Kidney (tissue), 14 donors: Measurements from ENCODE around the gene GFOD1. TPM values are rescaled to one million over a fixed set of nuclear protein-coding genes. Genes with fewer than 3 reads are reported as not detected.

Source experiments
- DNase-seq, 5 donors: peaks; one replicate each; pipeline ENCODE4 v3.0.0-alpha.2; 2013 to 2020
- FAIRE-seq: peaks from 2 replicates; lab custom pipeline; 2012; peaks lifted over from hg19 to GRCh38; lab: Jason Lieb, UNC
- H3K27ac ChIP-seq, 2 donors: one replicate each; pipeline ENCODE4 v1.7.0; 2013; ENCODE audit warnings: low read depth in 2 of 2, low read length in 2 of 2, inconsistent platforms in 1 of 2
- H3K27me3 ChIP-seq: one replicate; pipeline ENCODE4 v1.7.1; 2013; ENCODE audit warnings: low read length, inconsistent platforms; ENCODE audit not compliant: control insufficient read depth, insufficient read depth
- H3K36me3 ChIP-seq, 3 donors: one replicate each; pipeline versions ENCODE4 v1.7.0 to v1.7.1; 2013; ENCODE audit warnings: low read length in 3 of 3, control low read depth in 1 of 3, inconsistent platforms in 1 of 3; ENCODE audit not compliant: insufficient read depth in 3 of 3, control insufficient read depth in 2 of 3
- H3K4me1 ChIP-seq, 3 donors: one replicate each; pipeline versions ENCODE4 v1.7.0 to v1.7.1; 2013; ENCODE audit warnings: low read length in 3 of 3, inconsistent platforms in 1 of 3, low read depth in 1 of 3; ENCODE audit not compliant: control insufficient read depth in 2 of 3, insufficient read depth in 2 of 3
- H3K4me3 ChIP-seq, 3 donors: one replicate each; pipeline versions ENCODE4 v1.7.0 to v1.8.1; 2013; ENCODE audit warnings: low read length in 3 of 3, control low read depth in 1 of 3, inconsistent platforms in 1 of 3
- H3K9ac ChIP-seq, 3 donors: one replicate each; pipeline versions ENCODE4 v1.7.0 to v1.7.1; 2013; ENCODE audit warnings: low read length in 3 of 3, control low read depth in 1 of 3, inconsistent platforms in 1 of 3
- H3K9me3 ChIP-seq, 3 donors: one replicate each; pipeline versions ENCODE4 v1.7.0 to v1.7.1; 2013; ENCODE audit warnings: low read length in 3 of 3, control low read depth in 1 of 3, inconsistent platforms in 1 of 3; ENCODE audit not compliant: control insufficient read depth in 2 of 3, insufficient read depth in 1 of 3
- CTCF ChIP-seq: IDR thresholded peaks from 3 replicates; pipeline ENCODE4 v1.5.1; 2012; ENCODE audit warnings: mild to moderate bottlenecking, moderate library complexity, borderline replicate concordance; ENCODE audit not compliant: insufficient read depth; ENCODE audit errors: extremely low read depth
- intact Hi-C: fragments of 100-400 bp; cut with DNase I; formaldehyde crosslinking; loops from one replicate; pipeline ENCODE4 v1.11.1; 2022
- polyA plus RNA-seq: library from polyadenylated mRNA; stranded (reverse); fragments of 350-450 nt; fragmentation: Illumina TruSeq; extraction: RNeasy Lipid Tissue Mini Kit (QIAGEN cat#74804); gene quantifications from one replicate; pipeline ENCODE4 v1.2.3, GENCODE V29; 2014; ENCODE audit warnings: low read depth, low replicate concordance; ENCODE audit not compliant: insufficient read depth
- total RNA-seq: library from RNA; stranded (reverse); fragmentation: NEBNext Ultra II Directional; extraction: Animal tissue kit (Norgen Biotek cat#: 25700); gene quantifications from one replicate; pipeline ENCODE4 v1.2.1, GENCODE V29; 2021
- donor health status: control.
- donor health status: control.
- donor health status: control.
- donor health status: control.
- donor health status: control.
- donor health status: DM: yes; HTN: yes; CAD: no.
- donor health status: Normal renal cell carcinoma (clear cell type).

The GFOD1 gene
- total and polyA plus RNA-seq, 2 donors from 2014 or later = 2.1 to 14.6 TPM

DNA sequence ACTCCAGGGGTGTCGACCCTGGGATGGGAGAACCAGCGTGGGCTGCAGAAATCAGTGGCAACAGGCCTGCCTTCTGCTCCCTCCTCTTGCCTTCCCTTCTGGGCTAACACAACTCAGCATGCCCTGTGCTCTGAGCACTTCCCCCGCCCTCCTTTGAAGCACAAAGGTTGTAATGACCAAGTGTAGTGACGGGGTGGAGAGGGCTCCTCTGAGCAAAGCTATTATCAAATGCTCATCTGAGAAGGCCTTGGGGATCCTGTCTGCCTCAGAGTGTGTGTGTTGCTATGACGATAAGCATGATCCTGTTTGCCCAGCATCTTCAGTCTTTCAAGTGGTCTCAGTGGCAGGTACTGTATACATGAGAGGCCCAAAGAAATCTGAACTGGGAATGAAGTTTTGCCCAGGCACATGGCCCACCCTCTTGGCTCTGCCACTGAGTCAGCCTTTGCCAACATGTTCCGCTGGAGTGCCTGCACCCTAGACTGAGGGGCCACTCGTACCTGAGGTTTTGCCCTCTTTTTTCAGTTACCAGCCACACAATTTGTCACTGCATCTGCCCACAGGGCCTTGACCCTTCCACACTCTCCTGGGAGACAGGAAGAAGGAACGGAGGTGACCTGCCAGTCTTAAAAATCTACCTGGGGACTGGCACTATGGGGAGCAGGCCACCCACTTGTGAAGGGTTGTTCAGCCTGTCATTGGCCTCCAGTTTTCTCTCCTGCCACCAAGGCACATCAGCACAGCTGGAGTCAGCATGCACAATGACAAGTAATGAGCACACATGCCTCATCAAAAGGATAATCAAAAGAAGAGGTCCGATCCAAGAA is 74.5 kb downstream of the GFOD1 start:
- no peak overlapping the region for H3K27ac ChIP-seq
- DNase-seq (no peak), FAIRE-seq (no peak)
- peaks cover 0 to 7% (median 0%) of the 10 kb centered on the region in 3 donors for H3K4me1 ChIP-seq
- H3K4me3 ChIP-seq = no peak overlapping the region
- H3K36me3 ChIP-seq = no peaks in the 10 kb centered on the region
- no peak overlapping the region for H3K9ac ChIP-seq
- no peak for TF ChIP-seq CTCF
- H3K9me3 ChIP-seq = no peaks in the 10 kb centered on the region
- intact Hi-C loops = no loop called here
- H3K27me3 ChIP-seq = no peaks in the 10 kb centered on the region

GRCh38 chr6:13412211-13412610 is 75.2 kb downstream of the GFOD1 start:
- DNase-seq = no peak
- Histone ChIP-seq H3K4me3 (no peak overlapping the region), H3K9me3 (no peaks in the 10 kb centered on the region), H3K27me3 (no peaks in the 10 kb centered on the region), H3K4me1 (peaks cover 0 to 7% (median 0%) of the 10 kb centered on the region in 3 donors), H3K36me3 (no peaks in the 10 kb centered on the region), H3K27ac (no peak overlapping the region), H3K9ac (no peak overlapping the region)
- FAIRE-seq = no peak
- TF ChIP-seq CTCF = no peak
- intact Hi-C loops = no loop called here

- no peaks in the 10 kb centered on the region for H3K9me3 ChIP-seq
- no peak for FAIRE-seq
- TF ChIP-seq CTCF = no peak
- DNase-seq = no peak
- H3K4me1 ChIP-seq = peaks cover 0 to 7% (median 0%) of the 10 kb centered on the region in 3 donors
- H3K4me3 ChIP-seq = no peak overlapping the region
- H3K27me3 ChIP-seq = no peaks in the 10 kb centered on the region
- no peak overlapping the region for H3K27ac ChIP-seq
- intact Hi-C loops = no loop called here
- H3K9ac ChIP-seq = no peak overlapping the region
- no peaks in the 10 kb centered on the region for H3K36me3 ChIP-seq
These were observed 75.9 kb downstream of the GFOD1 start for GRCh38 chr6:13411484-13411883.
